A549 (cell line): ENCODE measurements around the gene PDZD2.

ENCODE experiments used
- CTCF ChIP-seq: fragments of >200 bp; sonication (Bioruptor Twin); formaldehyde crosslinking; IDR thresholded peaks from 3 replicates; pipeline ENCODE4 v1.5.1; 2016
- EP300 ChIP-seq, 2 experiments: fragments of >200 bp; sonication (Bioruptor Twin); formaldehyde crosslinking; IDR thresholded peaks; 2 replicates in 1 of 2; 3 replicates in 1 of 2; pipeline ENCODE4 v1.6.1; 2016 to 2017
- KDM1A ChIP-seq: fragments of 200-600 bp; sonication (generic); IDR thresholded peaks from 2 replicates; pipeline ENCODE4 v1.6.1; 2016; ENCODE audit warnings: low read depth, mild to moderate bottlenecking
- POLR2A ChIP-seq: IDR thresholded peaks from 2 replicates; pipeline ENCODE4 v1.6.1; 2012; ENCODE audit warnings: mild to moderate bottlenecking, low read length
- RCOR1 ChIP-seq: fragments of 150-350 bp; IDR thresholded peaks from 2 replicates; pipeline ENCODE4 v1.6.1; 2014; ENCODE audit warnings: antibody characterized with exemption, low read length, low read depth
- TFCP2L1 ChIP-seq: fragments of 250-450 bp; sonication (Bioruptor Pico); IDR thresholded peaks from 2 replicates; pipeline ENCODE4 v1.5.0; 2021; ENCODE audit warnings: mild to moderate bottlenecking
- USF2 ChIP-seq: fragments of 450-650 bp; IDR thresholded peaks from 2 replicates; pipeline ENCODE4 v1.6.1; 2014; ENCODE audit warnings: antibody characterized with exemption

DNA sequence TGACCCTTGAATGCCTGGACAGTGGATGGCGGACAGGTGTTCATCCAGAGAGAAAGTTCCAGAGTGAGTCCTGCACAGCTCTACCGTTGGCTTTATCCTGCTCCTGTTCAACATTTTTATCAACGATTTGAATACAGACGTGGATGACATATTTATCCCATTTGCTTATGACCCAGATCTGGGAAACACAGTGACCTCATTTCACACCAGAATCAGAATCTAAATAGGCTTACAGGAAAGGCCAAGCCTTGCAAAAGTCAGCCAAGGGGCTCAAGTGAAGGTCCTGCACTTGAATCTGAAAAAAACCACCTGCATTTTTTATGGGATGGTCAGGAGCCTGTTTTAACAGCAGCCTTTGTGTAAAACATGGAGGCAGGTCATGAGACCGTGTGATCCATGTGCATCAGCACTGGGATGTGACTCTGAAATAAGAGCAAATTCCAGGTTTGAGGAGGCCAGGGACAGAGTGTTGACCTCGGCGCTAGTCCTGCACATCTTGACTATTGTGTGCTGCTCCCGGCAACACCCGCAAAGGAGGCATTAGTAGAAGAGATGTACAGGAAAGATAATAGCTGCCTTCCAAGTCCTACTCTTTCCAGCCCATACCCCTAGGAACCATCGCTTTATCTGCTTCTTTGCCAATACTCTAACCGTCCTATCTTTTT is 18.5 kb downstream of the PDZD2 start:
- TF ChIP-seq RCOR1, result no peak
- TF ChIP-seq CTCF, result no peak
- no peak for TF ChIP-seq TFCP2L1 (CRISPR knock-in tag)
- no peak for TF ChIP-seq EP300 (IDR thresholded peaks at IDR 0.05)
- no peak for TF ChIP-seq KDM1A
- no peak for TF ChIP-seq USF2
- TF ChIP-seq POLR2A, result no peak
